Measurements from ENCODE around the gene LCN15.
"Not testable (repeated sequence)": the region's sequence is repeated elsewhere in the genome, so short reads cannot be mapped to it uniquely, and the experiment has no call there.

LCN15 gene

DNA sequence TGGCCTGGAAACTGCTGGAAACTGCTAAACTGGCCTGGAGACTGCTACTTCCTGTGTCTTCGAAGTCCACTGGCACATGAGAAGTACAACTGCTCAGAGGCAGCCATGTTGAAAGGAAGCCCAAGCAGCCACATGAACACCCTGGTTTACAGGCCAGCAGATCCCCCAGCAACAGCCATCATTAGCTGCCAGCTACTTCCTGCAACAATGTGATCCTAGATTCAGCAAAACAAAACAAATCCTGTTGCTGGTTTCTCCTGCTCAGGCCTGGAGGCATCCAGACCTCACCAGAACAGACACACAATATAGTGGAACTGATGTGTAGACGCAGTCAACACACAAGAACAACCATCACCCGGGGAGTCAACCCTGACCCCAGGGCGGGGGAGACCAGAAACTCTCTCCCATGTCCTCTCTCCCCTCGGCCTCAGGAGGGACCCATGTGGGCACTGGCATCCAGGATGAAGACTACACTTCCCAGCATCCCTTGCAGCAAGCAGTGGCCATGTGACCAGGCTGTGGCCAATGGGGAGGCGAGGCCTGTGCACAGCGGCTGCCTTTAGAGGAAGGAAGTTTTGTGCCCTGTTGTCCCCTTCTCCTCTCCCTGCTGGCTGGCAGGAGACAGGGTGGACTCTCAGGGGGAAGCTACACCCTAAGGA is 9.2 kb upstream of the LCN15 start:
- DNase-seq, result peak in 1 of 2 experiments; percentile 26

DNA sequence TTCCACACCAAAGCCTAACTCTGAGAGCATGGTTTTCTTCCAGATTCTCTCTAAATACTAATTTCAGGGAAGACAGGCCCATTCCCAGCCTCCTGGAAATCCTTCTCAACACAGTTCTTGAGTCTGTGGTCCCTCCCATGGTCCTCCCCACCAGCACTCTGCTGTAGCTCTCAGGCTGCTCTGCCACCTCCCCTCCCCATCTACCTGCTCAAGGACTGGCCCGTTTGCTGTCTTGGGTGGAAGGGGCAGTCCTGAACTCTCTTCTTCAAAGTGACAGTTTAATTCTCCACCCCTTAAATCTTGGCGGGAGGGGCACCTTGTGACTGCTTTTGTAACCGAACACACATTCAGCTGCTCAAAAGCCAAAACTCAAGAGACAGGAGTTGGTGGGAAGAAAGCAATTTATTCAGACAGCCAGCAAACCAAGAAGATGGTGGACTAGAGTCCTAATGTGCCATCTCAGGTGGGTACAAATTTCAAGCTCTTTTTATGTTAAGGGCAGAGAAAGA is 7.6 kb upstream of the LCN15 start:
- no peak for DNase-seq

DNA sequence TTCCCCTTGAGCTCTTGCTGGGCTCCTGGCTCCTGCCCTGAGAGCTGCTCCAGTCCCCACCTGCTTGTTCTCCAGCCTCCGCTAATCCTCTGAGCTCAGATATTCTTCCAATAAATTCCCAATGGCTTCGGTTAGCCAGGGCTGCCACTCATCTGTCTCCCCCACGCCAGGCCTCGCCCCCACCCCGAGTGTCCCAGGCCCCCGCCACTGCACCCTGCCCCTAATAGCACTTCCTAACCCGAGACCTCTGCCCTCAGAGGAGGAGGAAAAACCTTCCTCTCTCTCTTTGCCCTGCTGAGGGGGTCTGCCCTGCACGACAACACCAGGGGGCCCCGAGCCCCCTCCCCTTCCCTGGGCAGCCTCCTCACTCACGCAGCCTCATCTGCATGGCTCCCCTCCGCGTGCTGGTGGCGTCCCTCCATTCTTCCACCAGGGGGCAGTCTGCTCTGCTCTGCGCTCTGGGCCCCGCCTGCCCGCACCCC is 5.4 kb upstream of the LCN15 start:
- peak in 1 of 2 experiments; percentile 12 for DNase-seq

DNA sequence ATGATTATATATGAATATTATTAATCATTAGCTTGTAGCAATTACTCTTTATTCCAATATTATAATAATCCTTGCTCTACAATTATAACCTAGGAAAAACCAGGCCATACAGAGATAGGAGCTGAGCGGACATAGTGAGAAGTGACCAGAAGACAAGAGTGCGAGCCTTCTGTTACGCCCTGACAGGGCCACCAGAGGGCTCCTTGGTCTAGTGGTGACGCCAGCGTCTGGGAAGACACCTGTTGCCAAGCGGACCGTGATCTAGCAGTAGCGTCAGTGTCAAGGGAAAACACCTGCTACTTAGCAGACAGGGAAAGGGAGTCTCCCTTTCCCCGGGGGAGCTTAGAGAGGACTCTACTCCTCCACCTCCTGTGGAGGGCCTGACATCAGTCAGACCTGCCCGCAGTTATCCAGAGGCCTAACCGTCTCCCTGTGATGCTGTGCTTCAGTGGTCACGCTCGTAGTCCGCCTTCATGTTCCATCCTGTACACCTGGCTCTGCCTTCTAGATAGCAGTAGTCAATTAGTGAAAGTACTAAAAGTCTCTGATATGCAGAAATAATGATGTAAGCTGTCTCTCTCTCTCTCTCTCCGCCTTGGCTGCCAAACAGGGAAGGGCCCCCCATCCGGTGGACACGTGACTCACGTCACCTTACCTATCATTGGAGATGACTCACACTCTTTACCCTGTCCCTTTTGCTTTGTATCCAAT is 2.2 kb upstream of the LCN15 start:
- DNase-seq, result peak in 1 of 2 experiments; percentile 26

DNA sequence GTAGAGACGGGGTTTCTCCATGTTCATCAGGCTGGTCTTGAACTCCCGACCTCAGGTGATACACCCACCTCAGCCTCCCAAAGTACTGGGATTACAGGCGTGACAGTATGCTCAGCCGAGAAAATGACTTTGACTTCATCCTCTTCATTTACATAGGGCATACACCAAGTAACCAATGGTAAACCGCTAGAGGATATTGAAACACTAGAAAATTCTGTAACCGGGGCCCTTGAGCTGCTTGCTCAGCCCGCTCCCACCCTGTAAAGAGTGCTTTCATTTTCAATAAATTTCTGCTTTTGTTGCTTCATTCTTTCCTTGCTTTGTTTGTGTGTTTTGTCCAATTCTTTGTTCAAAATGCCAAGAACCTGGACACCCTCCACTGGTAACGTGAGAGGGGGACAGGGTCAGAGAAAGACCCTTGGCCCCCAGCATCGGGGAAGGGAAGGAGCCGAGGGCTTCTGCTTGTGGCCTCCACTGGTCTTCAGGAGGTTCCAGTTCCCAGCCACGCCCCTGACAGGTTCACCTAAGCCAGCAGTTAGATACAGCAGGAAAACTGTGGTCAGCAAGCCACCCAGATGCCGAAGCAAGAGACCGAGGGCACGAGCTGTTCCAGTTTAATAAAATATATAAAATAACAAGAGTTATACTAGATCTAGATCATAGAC is 1.6 kb upstream of the LCN15 start:
- not testable (repeated sequence) for DNase-seq

- no peak for DNase-seq
Measured at GRCh38 chr9:136765041-136765440, 723 bp upstream of the LCN15 start.

DNA sequence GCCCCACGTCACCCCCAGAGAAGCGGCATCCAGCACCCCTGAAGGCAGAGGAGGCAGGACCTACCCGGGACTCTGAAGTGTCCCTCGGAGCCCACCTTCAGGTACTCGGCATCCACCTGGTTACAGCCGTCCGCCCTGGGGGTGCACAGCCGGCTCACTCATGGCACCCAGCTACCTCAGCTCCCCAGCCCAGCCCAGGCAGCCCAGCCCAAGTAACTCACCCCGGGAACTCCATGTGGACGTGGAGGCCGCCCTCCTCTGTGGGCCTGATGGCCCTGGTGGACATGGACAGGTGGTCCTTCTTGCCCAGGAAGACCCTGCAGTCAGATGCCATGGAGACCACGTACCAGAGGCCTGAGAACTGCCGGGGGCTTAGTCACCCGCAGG is 676 bp downstream of the LCN15 start:
- DNase-seq, result no peak

DNA sequence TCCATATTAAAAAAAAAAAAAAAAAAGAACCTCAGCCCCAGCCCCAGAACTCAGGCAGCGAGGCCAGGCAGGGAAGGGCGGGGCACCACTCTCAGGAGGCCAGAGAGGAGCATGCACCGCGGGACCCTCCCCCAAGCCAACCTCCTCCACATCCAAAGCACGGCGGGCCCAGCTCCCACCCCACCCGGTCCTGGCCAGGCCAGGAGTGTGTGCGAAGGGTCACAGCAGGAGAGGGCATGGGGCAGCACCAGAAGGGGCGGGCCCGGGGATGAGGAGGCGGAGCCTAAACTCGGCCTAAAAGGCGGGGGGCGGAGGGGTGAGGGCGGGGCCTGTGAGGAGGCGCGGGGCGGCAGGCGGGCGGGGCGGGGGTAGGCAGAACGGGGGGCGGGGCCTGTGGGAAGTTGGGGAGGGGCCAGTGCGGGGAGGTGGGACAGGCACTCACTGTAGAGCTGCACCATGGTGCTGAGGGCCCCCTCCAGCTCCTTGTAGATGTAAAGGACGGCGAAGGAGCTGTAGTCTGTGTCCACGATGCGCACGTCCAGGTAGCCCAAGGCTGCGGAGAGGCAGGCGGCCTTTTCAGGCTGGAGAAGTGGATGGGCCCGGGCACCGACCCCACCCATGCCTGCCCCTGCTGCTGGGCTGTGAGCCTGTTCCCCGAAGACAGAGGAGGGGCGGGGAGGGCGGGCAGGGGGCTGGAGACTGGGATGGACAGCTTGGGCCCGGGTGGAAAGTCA is 1.2 kb downstream of the LCN15 start:
- DNase-seq, result no peak

- DNase-seq, result no peak
Measured at GRCh38 chr9:136762221-136762691, 2.1 kb downstream of the LCN15 start.

GRCh38 chr9:136761545-136761981 is 2.8 kb downstream of the LCN15 start:
- no peak for DNase-seq

DNA sequence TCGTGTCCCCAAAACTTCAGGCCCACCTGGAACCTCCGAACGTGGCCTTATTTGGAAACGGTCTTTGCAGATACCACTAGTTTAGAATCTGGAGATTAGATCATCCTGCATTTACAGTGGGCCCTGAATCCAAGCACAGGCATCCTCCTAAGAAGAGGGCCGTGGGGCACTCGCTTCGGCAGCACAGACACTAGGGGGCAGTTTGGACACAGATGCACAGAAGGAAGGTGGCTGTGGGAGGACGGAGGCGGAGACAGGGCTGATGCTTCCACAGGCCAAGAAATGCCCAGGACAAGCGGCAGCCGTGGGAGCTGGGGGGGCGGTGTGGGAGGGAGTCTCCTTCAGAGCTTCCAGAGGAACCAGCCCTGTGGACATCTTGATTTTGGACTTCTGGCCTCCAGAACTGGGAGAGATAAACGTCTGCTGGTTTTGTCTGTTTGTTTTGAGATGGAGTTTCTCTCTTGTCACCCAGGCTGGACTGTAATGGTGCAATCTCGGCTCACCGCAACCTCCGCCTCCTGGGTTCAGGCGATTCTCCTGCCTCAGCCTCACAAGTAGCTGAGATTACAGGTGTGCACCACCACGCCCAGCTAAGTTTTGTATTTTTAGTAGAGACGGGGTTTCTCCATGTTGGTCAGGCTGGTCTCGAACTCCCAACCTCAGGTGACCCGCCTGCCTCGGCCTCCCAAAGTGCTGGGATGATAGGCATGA is 3.3 kb downstream of the LCN15 start:
- DNase-seq, result peak in 1 of 2 experiments; percentile 25

DNA sequence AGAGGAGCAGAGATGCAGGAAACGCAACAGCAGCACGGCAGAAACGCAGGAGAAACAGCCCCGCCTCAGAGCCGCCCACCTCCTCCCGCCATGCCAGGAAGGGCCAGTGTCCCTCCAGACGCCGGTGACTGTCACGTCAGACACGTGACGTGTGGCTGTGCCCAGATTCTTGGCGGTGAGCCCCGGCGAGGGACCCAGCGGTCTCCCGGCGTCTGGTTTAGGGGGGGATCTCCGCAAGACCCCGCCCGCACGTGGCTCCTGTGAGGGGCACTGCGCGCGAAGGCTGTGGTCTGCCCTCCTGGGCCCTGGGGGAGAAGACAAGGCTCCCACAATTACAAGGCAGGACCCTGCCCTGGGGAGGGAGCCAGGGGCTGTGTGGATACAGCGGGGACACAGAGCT is 3.9 kb downstream of the LCN15 start:
- DNase-seq, result no peak

DNA sequence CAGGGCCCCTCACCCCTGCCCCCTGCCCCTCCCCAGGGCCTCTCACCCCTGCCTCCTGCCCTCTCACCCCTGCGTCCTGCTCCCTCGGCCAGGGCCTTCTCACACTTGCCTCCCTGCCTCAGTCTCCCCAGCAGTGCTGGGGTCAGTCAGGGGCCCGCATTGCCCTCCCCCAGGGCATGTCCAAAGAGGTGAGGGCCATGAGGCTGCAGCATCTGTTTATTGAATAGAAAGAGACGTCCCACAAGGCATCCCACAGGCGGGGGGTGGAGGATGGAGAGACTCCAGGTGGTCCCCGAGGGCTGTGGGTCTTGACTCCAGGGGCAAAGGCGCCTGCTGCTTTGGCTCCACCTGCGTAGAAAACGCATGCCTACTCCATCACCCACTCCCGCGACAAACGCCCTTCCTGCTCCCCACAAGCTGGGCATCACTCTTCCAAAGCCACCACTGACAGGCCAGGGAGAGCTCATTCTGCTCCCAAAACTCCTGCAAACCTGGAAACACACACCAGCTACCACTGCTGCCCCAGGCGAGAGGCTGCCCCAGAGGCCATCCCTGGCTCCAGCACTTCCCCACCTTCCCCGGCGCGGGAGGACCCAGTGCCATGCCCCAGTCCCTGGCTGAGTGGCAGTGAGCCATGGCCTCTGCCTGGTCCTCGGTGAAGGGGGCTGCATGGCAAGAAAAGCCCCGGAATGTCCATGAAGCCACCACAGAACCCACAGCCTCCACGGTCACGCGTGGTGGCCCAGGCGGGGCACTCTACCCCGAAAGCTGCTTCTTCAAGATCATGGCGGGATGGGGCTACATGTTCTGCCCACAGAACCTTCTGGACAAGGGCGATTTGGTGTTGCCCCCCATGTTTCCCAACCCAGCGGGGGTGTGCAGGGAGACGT is 4.6 kb downstream of the LCN15 start:
- DNase-seq, result no peak

GRCh38 chr9:136759001-136759400 is 5.3 kb downstream of the LCN15 start:
- DNase-seq, result no peak

GRCh38 chr9:136757751-136758140 is 6.6 kb downstream of the LCN15 start:
- DNase-seq, result no peak

- DNase-seq, result peak in 1 of 2 experiments; percentile 4
Measured at GRCh38 chr9:136757328-136757727, 7.0 kb downstream of the LCN15 start.

DNA sequence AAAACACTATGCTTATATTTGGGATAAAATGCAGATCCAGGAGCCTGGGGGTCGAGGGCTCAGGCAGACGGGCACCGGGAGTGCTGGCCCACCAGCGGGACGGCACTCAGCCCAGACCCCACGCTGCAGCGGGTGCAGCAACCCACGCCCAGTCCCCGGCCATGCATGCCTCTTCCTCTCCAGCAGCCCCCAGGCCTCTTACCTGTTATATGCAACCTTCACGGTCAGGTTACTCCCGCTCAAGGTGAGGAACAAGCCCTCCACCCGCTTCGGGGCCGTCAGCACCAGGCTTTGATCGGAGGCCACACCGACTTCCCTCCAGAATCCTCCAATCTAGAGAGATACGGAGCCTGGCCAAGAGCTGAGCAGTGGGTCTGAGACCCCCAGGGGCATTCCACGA is 7.5 kb downstream of the LCN15 start:
- DNase-seq, result no peak

DNA sequence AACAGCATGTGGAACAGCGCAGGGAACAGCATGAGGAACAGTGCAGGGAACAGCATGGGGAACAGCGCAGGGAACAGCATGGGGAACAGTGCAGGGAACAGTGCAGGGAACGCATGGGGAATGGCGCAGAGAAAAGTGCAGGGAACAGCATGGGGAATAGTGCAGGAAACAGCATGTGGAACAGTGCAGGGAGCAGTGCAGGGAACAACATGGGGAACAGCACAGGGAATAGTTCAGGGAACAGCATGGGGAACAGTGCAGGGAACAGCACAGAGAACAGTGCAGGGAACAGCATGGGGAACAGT is 8.2 kb downstream of the LCN15 start:
- no peak for DNase-seq

GRCh38 chr9:136755302-136756133 is 8.8 kb downstream of the LCN15 start:
- not testable (repeated sequence) for DNase-seq

DNA sequence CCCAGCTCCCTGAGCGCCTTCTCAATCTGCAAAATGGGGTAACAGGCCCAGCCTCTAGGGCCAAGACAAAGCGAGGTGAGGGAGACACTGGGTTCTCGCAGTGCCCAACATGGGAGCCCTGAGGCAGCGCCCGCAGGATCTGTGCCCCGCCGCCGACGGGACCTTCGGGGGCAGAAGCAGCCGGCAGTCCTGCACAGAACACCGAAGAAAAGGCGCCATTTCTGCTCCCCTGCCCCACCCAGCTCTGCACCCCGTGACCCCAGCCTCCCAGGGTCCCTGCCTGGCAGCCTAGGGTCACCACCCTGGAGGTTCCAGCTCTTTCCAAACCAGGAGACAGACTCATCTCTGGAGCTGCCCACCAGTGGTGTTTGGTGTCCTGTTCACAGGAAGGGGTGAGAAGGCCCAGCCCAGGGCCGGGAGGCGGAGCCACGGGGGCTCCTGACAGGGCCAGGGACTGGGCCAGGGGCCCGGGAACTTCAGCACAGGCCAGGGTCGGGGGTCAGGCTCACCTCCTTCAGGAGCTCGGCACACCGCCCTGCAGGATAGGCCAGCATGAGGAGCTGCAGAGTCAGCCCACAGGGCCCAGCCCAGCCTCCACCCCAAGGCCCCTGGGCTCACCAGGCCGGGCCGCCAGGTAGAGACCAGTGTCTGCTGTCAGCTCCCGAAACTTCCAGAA is 9.6 kb downstream of the LCN15 start:
- no peak for DNase-seq

Measured in NCI-H446 (cell line).